CD14-positive monocyte (primary cell): Measurements from ENCODE around the gene SSBP2. TPM values are rescaled to one million over a fixed set of nuclear protein-coding genes. Genes with fewer than 3 reads are reported as not detected.
A peak's percentile ranks its signal among the peaks of the same experiment; 100 is the strongest.
"Not testable (repeated sequence)": the region's sequence is repeated elsewhere in the genome, so short reads cannot be mapped to it uniquely, and the experiment has no call there.

ENCODE experiments used
- DNase-seq, 3 donors: peaks; one replicate each; pipeline ENCODE4 v3.0.0-alpha.2; 2011 to 2022
- H2AFZ ChIP-seq: 2 replicates; pipeline ENCODE4 v1.6.0; 2012; ENCODE audit warnings: mild to moderate bottlenecking, low read depth, low read length, inconsistent platforms; ENCODE audit not compliant: insufficient read depth, poor library complexity, severe bottlenecking
- H3K27ac ChIP-seq, 2 donors: 1 replicate in 1 of 2; 2 replicates in 1 of 2; pipeline ENCODE4 v1.5.1; 2012 to 2013; ENCODE audit warnings: low read length in 2 of 2, control low read depth in 1 of 2, inconsistent platforms in 1 of 2, low read depth in 1 of 2, mild to moderate bottlenecking in 1 of 2
- H3K27me3 ChIP-seq, 2 donors: one replicate each; pipeline versions ENCODE4 v1.6.0 to v1.6.1; 2011 to 2013; ENCODE audit warnings: low read length in 2 of 2; ENCODE audit not compliant: control insufficient read depth in 2 of 2, insufficient read depth in 2 of 2
- H3K36me3 ChIP-seq, 2 donors: replicated peaks in 1 of 2; 1 replicate in 1 of 2; 2 replicates in 1 of 2; pipeline versions ENCODE4 v1.5.1 to v1.6.1; 2012 to 2013; ENCODE audit warnings: low read length in 2 of 2, control low read depth in 1 of 2, inconsistent platforms in 1 of 2, mild to moderate bottlenecking in 1 of 2; ENCODE audit not compliant: insufficient read depth in 2 of 2, control insufficient read depth in 1 of 2
- H3K4me1 ChIP-seq, 2 donors: 1 replicate in 1 of 2; 2 replicates in 1 of 2; pipeline versions ENCODE4 v1.5.1 to v1.6.1; 2012 to 2013; ENCODE audit warnings: low read length in 2 of 2, control low read depth in 1 of 2, inconsistent platforms in 1 of 2, mild to moderate bottlenecking in 1 of 2, moderate library complexity in 1 of 2; ENCODE audit not compliant: insufficient read depth in 2 of 2, control insufficient read depth in 1 of 2
- H3K4me2 ChIP-seq: replicated peaks from 2 replicates; pipeline ENCODE3; 2012; ENCODE audit warnings: low read length, moderate library complexity, mild to moderate bottlenecking; ENCODE audit not compliant: poor library complexity, severe bottlenecking; ENCODE audit errors: extremely low read depth
- H3K4me3 ChIP-seq, 3 experiments: fragments of 200-600 bp in 1 of 3; sonication (generic) in 1 of 3; replicated peaks in 1 of 3; 1 replicate in 2 of 3; 2 replicates in 1 of 3; pipeline ENCODE4 v1.5.1; 2011 to 2013; ENCODE audit warnings: low read length in 3 of 3, mild to moderate bottlenecking in 3 of 3, control low read depth in 2 of 3, low read depth in 2 of 3, inconsistent platforms in 1 of 3, moderate library complexity in 1 of 3
- H3K79me2 ChIP-seq: 2 replicates; pipeline ENCODE4 v1.6.0; 2012; ENCODE audit warnings: mild to moderate bottlenecking, control low read depth, inconsistent platforms, low read length, moderate library complexity; ENCODE audit not compliant: insufficient read depth
- H3K9ac ChIP-seq: 2 replicates; pipeline ENCODE4 v1.6.0; 2017; ENCODE audit warnings: low read length, mild to moderate bottlenecking; ENCODE audit not compliant: insufficient read depth, poor library complexity, severe bottlenecking
- H3K9me3 ChIP-seq, 2 donors: replicated peaks in 1 of 2; 1 replicate in 1 of 2; 2 replicates in 1 of 2; pipeline versions ENCODE4 v1.5.1 to v1.6.1; 2012 to 2013; ENCODE audit warnings: low read length in 2 of 2, control low read depth in 1 of 2; ENCODE audit not compliant: control insufficient read depth in 1 of 2, insufficient read depth in 1 of 2
- H4K20me1 ChIP-seq: 2 replicates; pipeline ENCODE4 v1.6.0; 2012; ENCODE audit warnings: mild to moderate bottlenecking, low read length, control low read depth, moderate library complexity; ENCODE audit not compliant: insufficient read depth
- H3K27ac Mint-ChIP-seq, 7 donors: one replicate each; pipeline ENCODE4 v1.8.0; 2020; ENCODE audit warnings: mild to moderate bottlenecking in 7 of 7, mixed read lengths in 7 of 7, moderate library complexity in 6 of 7, inconsistent platforms in 2 of 7
- H3K27me3 Mint-ChIP-seq, 3 donors: one replicate each; pipeline ENCODE4 v1.8.0; 2021 to 2022; ENCODE audit warnings: low read depth in 3 of 3, mild to moderate bottlenecking in 3 of 3, mixed read lengths in 3 of 3, moderate library complexity in 3 of 3, inconsistent platforms in 1 of 3
- H3K36me3 Mint-ChIP-seq, 2 donors: one replicate each; pipeline ENCODE4 v1.8.0; 2020; ENCODE audit warnings: mixed read lengths in 2 of 2, inconsistent platforms in 1 of 2, mild to moderate bottlenecking in 1 of 2
- H3K4me1 Mint-ChIP-seq: one replicate; pipeline ENCODE4 v1.8.0; 2020; ENCODE audit warnings: mild to moderate bottlenecking, mixed read lengths
- H3K4me3 Mint-ChIP-seq, 2 donors: one replicate each; pipeline ENCODE4 v1.8.0; 2020; ENCODE audit warnings: mild to moderate bottlenecking in 2 of 2, mixed read lengths in 2 of 2, moderate library complexity in 1 of 2
- H3K9me3 Mint-ChIP-seq, 7 donors: one replicate each; pipeline ENCODE4 v1.8.0; 2020 to 2022; ENCODE audit warnings: mixed read lengths in 7 of 7, mild to moderate bottlenecking in 6 of 7, moderate library complexity in 6 of 7, inconsistent platforms in 2 of 7
- CTCF ChIP-seq: fragments of 200-600 bp; IDR thresholded peaks from one replicate; pipeline ENCODE4 v1.8.0; 2022; ENCODE audit warnings: antibody characterized with exemption, mild to moderate bottlenecking
- WGBS: methylation state at CpG from one replicate; pipeline ENCODE4 v1.1.5; 2013; ENCODE audit warnings: missing lambda C conversion rate; ENCODE audit not compliant: insufficient coverage; 5-methylcytosine and 5-hydroxymethylcytosine counted together
- intact Hi-C, 2 donors: fragments of 100-400 bp; cut with micrococcal nuclease; formaldehyde crosslinking; loops; one replicate each; pipeline versions ENCODE4 v1.15.0 to v1.15.1; 2023
- polyA plus RNA-seq, 3 donors: library from polyadenylated mRNA; depleted of rRNA in 1 of 3; unstranded in 2 of 3; stranded (reverse) in 1 of 3; fragments of 300-500 nt in 2 of 3; fragments of >200 nt in 1 of 3; fragmentation: Illumina TruSeq in 2 of 3; gene quantifications; 1 replicate in 2 of 3; 2 replicates in 1 of 3; pipeline ENCODE4 v1.2.3, GENCODE V29; 2012 to 2021

The SSBP2 gene
- polyA plus RNA-seq, 3 donors, result 29.1 to 55.2 (median 53.4) TPM

GRCh38 chr5:81506378-81506777 is 244.5 kb downstream of the SSBP2 start:
- DNase-seq, result no peak
- WGBS, result no CpG with 5 or more reads among the region's 1 CpG
- Mint-ChIP-seq H3K9me3 (peaks cover 0 to 8% (median 2%) of the 10 kb centered on the region in 7 donors), H3K4me1 (peaks cover 10% of the 10 kb centered on the region), H3K27ac (peak overlapping the region in 6 of 7 donors; percentile 18 to 68 (median 47)), H3K27me3 (peaks cover 0 to 3% (median 0%) of the 10 kb centered on the region in 3 donors), H3K4me3 (no peak overlapping the region), H3K36me3 (peaks cover 4 to 5% of the 10 kb centered on the region in 2 donors)
- Histone ChIP-seq H3K79me2 (no peaks in the 10 kb centered on the region), H3K9ac (no peak overlapping the region), H3K36me3 (no peaks in the 10 kb centered on the region), H4K20me1 (no peaks in the 10 kb centered on the region), H2AFZ (no peak overlapping the region), H3K27me3 (no peaks in the 10 kb centered on the region), H3K4me1 (peaks cover 3 to 9% of the 10 kb centered on the region in 2 donors), H3K4me3 (no peak overlapping the region), H3K4me2 (no peak overlapping the region), H3K27ac (no peak overlapping the region), H3K9me3 (no peaks in the 10 kb centered on the region)
- intact Hi-C loops, result loop anchor here (2.0 to 10.0 kb wide), 4 partner anchors 244 to 478 kb away; partner anchors contain the start of genes ATG10 (in 1 of the 2) and SSBP2 (in 1 of the 2)
- TF ChIP-seq CTCF, result no peak

GRCh38 chr5:81505672-81506071 is 245.2 kb downstream of the SSBP2 start:
- H3K79me2 ChIP-seq, result no peaks in the 10 kb centered on the region
- peak in 1 of 3 donors; percentile 6 for DNase-seq

GRCh38 chr5:81503602-81504001 is 247.3 kb downstream of the SSBP2 start:
- not testable (repeated sequence) for DNase-seq, H3K36me3 ChIP-seq, H4K20me1 ChIP-seq, H3K27me3 ChIP-seq, H2AFZ ChIP-seq, H3K79me2 ChIP-seq, H3K27ac ChIP-seq, H3K4me3 Mint-ChIP-seq, H3K36me3 Mint-ChIP-seq, H3K9me3 Mint-ChIP-seq, H3K27ac Mint-ChIP-seq, H3K4me1 Mint-ChIP-seq, H3K9ac ChIP-seq, H3K4me1 ChIP-seq, H3K4me3 ChIP-seq, H3K4me2 ChIP-seq, H3K27me3 Mint-ChIP-seq, H3K9me3 ChIP-seq
- intact Hi-C loops, result loop anchor here (10.0 kb wide), 3 partner anchors 341 to 481 kb away; partner anchors contain the start of gene ATG10 (in 1 of the 2)

More at GRCh38 chr5:81505672-81506071, 245.2 kb downstream of the SSBP2 start:
- no peak overlapping the region for H2AFZ ChIP-seq
- H3K36me3 Mint-ChIP-seq, result peaks cover 4 to 5% of the 10 kb centered on the region in 2 donors
- no peak overlapping the region for H3K9ac ChIP-seq
- no peaks in the 10 kb centered on the region for H3K36me3 ChIP-seq
- peaks cover 0 to 3% (median 0%) of the 10 kb centered on the region in 3 donors for H3K27me3 Mint-ChIP-seq
- intact Hi-C loops, result loop anchor here (2.0 to 10.0 kb wide), 4 partner anchors 245 to 479 kb away; partner anchors contain the start of genes ATG10 (in 1 of the 2) and SSBP2 (in 1 of the 2)
- H3K9me3 Mint-ChIP-seq, result peaks cover 0 to 8% (median 2%) of the 10 kb centered on the region in 7 donors
- H3K4me3 ChIP-seq, result peak overlapping the region in 1 of 3 experiments; percentile 42
- no peaks in the 10 kb centered on the region for H3K9me3 ChIP-seq
- H3K4me2 ChIP-seq, result peak overlapping the region; percentile 23
- peaks cover 3 to 9% of the 10 kb centered on the region in 2 donors for H3K4me1 ChIP-seq
- no peak overlapping the region for H3K27ac ChIP-seq
- H4K20me1 ChIP-seq, result no peaks in the 10 kb centered on the region
- H3K4me3 Mint-ChIP-seq, result peak overlapping the region in 1 of 2 donors; percentile 1
- no CpG with 5 or more reads among the region's 1 CpG for WGBS
- no peak for TF ChIP-seq CTCF
- H3K27ac Mint-ChIP-seq, result peak overlapping the region in 3 of 7 donors; percentile 54 to 66 (median 58)
- no peaks in the 10 kb centered on the region for H3K27me3 ChIP-seq
- peaks cover 10% of the 10 kb centered on the region for H3K4me1 Mint-ChIP-seq
